ENCODE measurements around the gene TNFSF4.

The TNFSF4 gene

DNA sequence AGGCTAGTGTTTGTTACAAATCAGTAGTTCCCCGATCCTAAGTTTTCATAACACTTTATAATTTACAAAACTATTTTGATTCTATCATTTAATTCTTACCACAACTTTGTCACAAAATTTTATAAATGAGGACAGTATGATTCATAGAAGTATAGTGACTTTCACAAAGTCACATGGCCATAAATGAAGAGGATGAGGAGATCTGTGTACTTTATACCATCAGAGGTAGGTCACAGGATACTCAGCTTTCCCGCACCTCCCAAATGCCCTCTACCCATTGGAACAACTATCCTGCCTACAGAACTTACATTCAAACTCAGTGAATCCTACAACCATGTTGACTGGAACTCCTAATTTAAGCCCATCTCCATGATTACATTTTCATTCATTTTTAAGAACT, 56.3 kb downstream of the TNFSF4 start:
- Histone ChIP-seq H3K9ac (ENCODE audit: low read length in 5 of 5) (no peak overlapping the region), H3K27me3 (ENCODE audit: control insufficient read depth in 5 of 5, insufficient read depth in 4 of 5, low read length in 5 of 5) (peaks cover 0 to 3% (median 0%) of the 10 kb centered on the region in 5 donors), H3K9me3 (ENCODE audit: control insufficient read depth in 5 of 5, low read length in 5 of 5) (peaks cover 0 to 3% (median 0%) of the 10 kb centered on the region in 5 donors), H3K4me1 (ENCODE audit: control insufficient read depth in 5 of 5, insufficient read depth in 5 of 5, low read length in 5 of 5) (peaks cover 0 to 4% (median 0%) of the 10 kb centered on the region in 5 donors), H3K4me3 (ENCODE audit: low read depth in 1 of 5, low read length in 5 of 5) (no peak overlapping the region), H3K27ac (ENCODE audit: low read depth, low read length) (no peak overlapping the region), H3K36me3 (ENCODE audit: control insufficient read depth in 5 of 5, insufficient read depth in 5 of 5, low read length in 5 of 5) (no peaks in the 10 kb centered on the region)

GRCh38 chr1:173149887-173150286, 57.2 kb downstream of the TNFSF4 start:
- Histone ChIP-seq H3K27me3 (ENCODE audit: control insufficient read depth in 5 of 5, insufficient read depth in 4 of 5, low read length in 5 of 5) (peaks cover 0 to 3% (median 0%) of the 10 kb centered on the region in 5 donors), H3K27ac (ENCODE audit: low read depth, low read length) (no peak overlapping the region), H3K9ac (ENCODE audit: low read length in 5 of 5) (no peak overlapping the region), H3K36me3 (ENCODE audit: control insufficient read depth in 5 of 5, insufficient read depth in 5 of 5, low read length in 5 of 5) (no peaks in the 10 kb centered on the region), H3K4me1 (ENCODE audit: control insufficient read depth in 5 of 5, insufficient read depth in 5 of 5, low read length in 5 of 5) (peaks cover 0 to 4% (median 0%) of the 10 kb centered on the region in 5 donors), H3K4me3 (ENCODE audit: low read depth in 1 of 5, low read length in 5 of 5) (no peak overlapping the region), H3K9me3 (ENCODE audit: control insufficient read depth in 5 of 5, low read length in 5 of 5) (peaks cover 0 to 6% (median 0%) of the 10 kb centered on the region in 5 donors)

DNA sequence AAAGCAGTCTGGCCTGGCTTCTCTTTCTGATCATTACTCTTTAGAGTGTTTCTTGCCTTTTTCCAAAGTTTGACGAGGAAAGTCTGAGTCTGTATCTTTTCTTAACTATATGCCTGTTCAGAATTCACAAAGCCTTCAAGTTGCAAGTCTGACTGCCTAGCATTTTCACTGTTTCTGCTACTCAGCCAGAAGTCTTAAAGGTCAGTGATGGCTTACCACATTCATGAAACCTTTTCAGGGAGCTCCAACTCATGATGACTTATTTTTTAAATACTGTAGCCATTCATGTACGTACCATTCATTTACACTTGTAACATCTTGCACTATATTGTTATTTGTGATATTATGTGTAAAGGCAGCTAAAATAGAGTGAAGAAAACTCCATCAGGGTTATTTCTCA, 58.2 kb downstream of the TNFSF4 start:
- Histone ChIP-seq H3K27ac (ENCODE audit: low read depth, low read length) (no peak overlapping the region), H3K27me3 (ENCODE audit: control insufficient read depth in 5 of 5, insufficient read depth in 4 of 5, low read length in 5 of 5) (peaks cover 0 to 3% (median 0%) of the 10 kb centered on the region in 5 donors), H3K4me3 (ENCODE audit: low read depth in 1 of 5, low read length in 5 of 5) (no peak overlapping the region), H3K9ac (ENCODE audit: low read length in 5 of 5) (no peak overlapping the region), H3K36me3 (ENCODE audit: control insufficient read depth in 5 of 5, insufficient read depth in 5 of 5, low read length in 5 of 5) (no peaks in the 10 kb centered on the region), H3K9me3 (ENCODE audit: control insufficient read depth in 5 of 5, low read length in 5 of 5) (peaks cover 0 to 6% (median 0%) of the 10 kb centered on the region in 5 donors), H3K4me1 (ENCODE audit: control insufficient read depth in 5 of 5, insufficient read depth in 5 of 5, low read length in 5 of 5) (peaks cover 0 to 4% (median 0%) of the 10 kb centered on the region in 5 donors)

- Histone ChIP-seq H3K27me3 (ENCODE audit: control insufficient read depth in 5 of 5, insufficient read depth in 4 of 5, low read length in 5 of 5) (peaks cover 0 to 3% (median 0%) of the 10 kb centered on the region in 5 donors), H3K27ac (ENCODE audit: low read depth, low read length) (no peak overlapping the region), H3K4me1 (ENCODE audit: control insufficient read depth in 5 of 5, insufficient read depth in 5 of 5, low read length in 5 of 5) (peaks cover 0 to 4% (median 0%) of the 10 kb centered on the region in 5 donors), H3K9ac (ENCODE audit: low read length in 5 of 5) (no peak overlapping the region), H3K4me3 (ENCODE audit: low read depth in 1 of 5, low read length in 5 of 5) (no peak overlapping the region), H3K36me3 (ENCODE audit: control insufficient read depth in 5 of 5, insufficient read depth in 5 of 5, low read length in 5 of 5) (no peaks in the 10 kb centered on the region), H3K9me3 (ENCODE audit: control insufficient read depth in 5 of 5, low read length in 5 of 5) (peaks cover 0 to 6% (median 0%) of the 10 kb centered on the region in 5 donors)
Observed at GRCh38 chr1:173148545-173148944, 58.6 kb downstream of the TNFSF4 start.

DNA sequence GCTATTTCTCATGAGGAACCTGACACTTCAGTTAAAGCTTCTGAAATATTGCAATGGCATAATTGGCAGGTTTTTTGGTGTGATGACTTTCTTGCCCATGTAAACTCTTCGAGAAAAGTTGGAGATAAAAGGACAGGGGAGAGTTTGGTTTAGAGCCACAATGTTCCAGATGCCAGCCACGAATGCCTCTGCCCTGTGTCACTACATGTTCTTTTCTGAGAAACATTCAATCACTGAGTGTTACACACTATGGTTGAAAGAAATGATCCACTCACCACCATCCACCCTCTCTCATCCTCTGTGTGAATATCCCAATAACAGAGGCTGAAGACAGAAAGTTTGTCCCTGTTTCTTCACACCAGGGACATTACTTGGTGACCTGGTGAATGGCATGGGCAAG, 66.4 kb downstream of the TNFSF4 start:
- H3K9ac ChIP-seq (ENCODE audit: low read length in 5 of 5) = no peak overlapping the region
- H3K27ac ChIP-seq (ENCODE audit: low read depth, low read length) = no peak overlapping the region
- no peaks in the 10 kb centered on the region for H3K27me3 ChIP-seq (ENCODE audit: control insufficient read depth in 5 of 5, insufficient read depth in 4 of 5, low read length in 5 of 5)
- H3K4me3 ChIP-seq (ENCODE audit: low read depth in 1 of 5, low read length in 5 of 5) = no peak overlapping the region
- no peaks in the 10 kb centered on the region for H3K4me1 ChIP-seq (ENCODE audit: control insufficient read depth in 5 of 5, insufficient read depth in 5 of 5, low read length in 5 of 5)
- H3K9me3 ChIP-seq (ENCODE audit: control insufficient read depth in 5 of 5, low read length in 5 of 5) = peaks cover 0 to 14% (median 4%) of the 10 kb centered on the region in 5 donors
- H3K36me3 ChIP-seq (ENCODE audit: control insufficient read depth in 5 of 5, insufficient read depth in 5 of 5, low read length in 5 of 5) = no peaks in the 10 kb centered on the region

GRCh38 chr1:173139706-173140105, 67.4 kb downstream of the TNFSF4 start:
- H3K36me3 ChIP-seq (ENCODE audit: control insufficient read depth in 5 of 5, insufficient read depth in 5 of 5, low read length in 5 of 5) = no peaks in the 10 kb centered on the region
- H3K27ac ChIP-seq (ENCODE audit: low read depth, low read length) = no peak overlapping the region

DNA sequence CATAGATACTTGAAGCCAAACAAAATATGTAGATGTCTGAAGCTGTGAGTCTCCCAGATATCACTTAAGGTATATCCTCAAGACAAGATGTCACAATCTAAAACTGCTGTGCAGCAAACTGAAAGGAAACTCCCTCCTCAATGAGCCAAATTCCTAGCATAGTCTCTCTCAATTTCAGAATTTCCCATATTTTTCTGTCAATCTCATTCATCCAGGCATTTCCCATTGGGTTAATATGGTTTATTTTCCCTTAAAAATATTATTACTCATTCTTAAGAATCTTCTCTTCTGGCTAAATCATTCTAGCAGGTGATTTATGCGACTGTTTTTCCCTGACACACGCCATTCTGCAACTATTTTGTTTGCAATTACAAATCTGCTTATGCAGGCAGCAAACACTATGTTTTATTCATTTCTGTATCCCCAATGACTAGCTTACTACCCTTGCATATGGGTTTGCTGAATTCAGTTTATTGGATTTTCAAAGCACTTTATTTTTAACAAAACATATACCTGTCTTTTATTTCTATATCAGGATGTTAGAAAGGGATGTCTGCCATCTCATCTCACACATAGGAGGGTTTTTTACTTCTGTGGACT, 69.9 kb downstream of the TNFSF4 start:
- Histone ChIP-seq H3K27me3 (ENCODE audit: control insufficient read depth in 5 of 5, insufficient read depth in 4 of 5, low read length in 5 of 5) (no peaks in the 10 kb centered on the region), H3K4me3 (ENCODE audit: low read depth in 1 of 5, low read length in 5 of 5) (no peak overlapping the region), H3K36me3 (ENCODE audit: control insufficient read depth in 5 of 5, insufficient read depth in 5 of 5, low read length in 5 of 5) (no peaks in the 10 kb centered on the region), H3K27ac (ENCODE audit: low read depth, low read length) (no peak overlapping the region), H3K4me1 (ENCODE audit: control insufficient read depth in 5 of 5, insufficient read depth in 5 of 5, low read length in 5 of 5) (no peaks in the 10 kb centered on the region), H3K9ac (ENCODE audit: low read length in 5 of 5) (no peak overlapping the region), H3K9me3 (ENCODE audit: control insufficient read depth in 5 of 5, low read length in 5 of 5) (peaks cover 0 to 7% (median 4%) of the 10 kb centered on the region in 5 donors)

More at GRCh38 chr1:173139706-173140105, 67.4 kb downstream of the TNFSF4 start:
- no peaks in the 10 kb centered on the region for H3K4me1 ChIP-seq (ENCODE audit: control insufficient read depth in 5 of 5, insufficient read depth in 5 of 5, low read length in 5 of 5)
- peaks cover 0 to 11% (median 4%) of the 10 kb centered on the region in 5 donors for H3K9me3 ChIP-seq (ENCODE audit: control insufficient read depth in 5 of 5, low read length in 5 of 5)
- no peak overlapping the region for H3K4me3 ChIP-seq (ENCODE audit: low read depth in 1 of 5, low read length in 5 of 5)
- H3K27me3 ChIP-seq (ENCODE audit: control insufficient read depth in 5 of 5, insufficient read depth in 4 of 5, low read length in 5 of 5) = no peaks in the 10 kb centered on the region
- H3K9ac ChIP-seq (ENCODE audit: low read length in 5 of 5) = no peak overlapping the region

DNA sequence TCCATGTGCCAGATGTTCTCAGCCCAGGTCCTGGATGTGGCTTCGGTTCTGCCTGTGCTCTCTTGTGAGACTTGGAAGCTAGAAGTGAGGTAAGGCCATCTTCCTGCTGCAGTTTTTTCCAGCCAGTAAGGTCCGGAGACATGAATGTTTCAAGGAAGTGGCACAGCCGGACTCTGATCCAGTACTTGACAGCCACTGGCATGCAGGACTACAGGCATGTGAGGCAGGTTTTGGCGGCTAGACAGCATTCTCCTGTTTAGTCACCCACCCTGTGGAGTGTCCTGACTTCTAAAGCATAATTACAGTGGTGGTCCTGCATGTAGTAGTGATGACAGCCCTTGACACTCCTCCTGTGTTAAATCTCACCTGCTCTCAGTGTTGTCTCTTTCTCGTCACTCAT, 72.3 kb downstream of the TNFSF4 start:
- Histone ChIP-seq H3K4me1 (ENCODE audit: control insufficient read depth in 5 of 5, insufficient read depth in 5 of 5, low read length in 5 of 5) (no peaks in the 10 kb centered on the region), H3K9me3 (ENCODE audit: control insufficient read depth in 5 of 5, low read length in 5 of 5) (peaks cover 0 to 3% (median 0%) of the 10 kb centered on the region in 5 donors), H3K27ac (ENCODE audit: low read depth, low read length) (no peak overlapping the region), H3K27me3 (ENCODE audit: control insufficient read depth in 5 of 5, insufficient read depth in 4 of 5, low read length in 5 of 5) (no peaks in the 10 kb centered on the region), H3K36me3 (ENCODE audit: control insufficient read depth in 5 of 5, insufficient read depth in 5 of 5, low read length in 5 of 5) (no peaks in the 10 kb centered on the region), H3K4me3 (ENCODE audit: low read depth in 1 of 5, low read length in 5 of 5) (no peak overlapping the region), H3K9ac (ENCODE audit: low read length in 5 of 5) (no peak overlapping the region)

- H3K9me3 ChIP-seq (ENCODE audit: control insufficient read depth in 5 of 5, low read length in 5 of 5) = peaks cover 0 to 3% (median 0%) of the 10 kb centered on the region in 5 donors
- H3K27ac ChIP-seq (ENCODE audit: low read depth, low read length) = no peak overlapping the region
- no peak overlapping the region for H3K9ac ChIP-seq (ENCODE audit: low read length in 5 of 5)
- H3K27me3 ChIP-seq (ENCODE audit: control insufficient read depth in 5 of 5, insufficient read depth in 4 of 5, low read length in 5 of 5) = no peaks in the 10 kb centered on the region
- no peaks in the 10 kb centered on the region for H3K4me1 ChIP-seq (ENCODE audit: control insufficient read depth in 5 of 5, insufficient read depth in 5 of 5, low read length in 5 of 5)
- H3K36me3 ChIP-seq (ENCODE audit: control insufficient read depth in 5 of 5, insufficient read depth in 5 of 5, low read length in 5 of 5) = no peaks in the 10 kb centered on the region
- H3K4me3 ChIP-seq (ENCODE audit: low read depth in 1 of 5, low read length in 5 of 5) = no peak overlapping the region
Observed at GRCh38 chr1:173134029-173134428, 73.1 kb downstream of the TNFSF4 start.
